Measurements from ENCODE around the gene COG5.
"Not testable (repeated sequence)": the region's sequence is repeated elsewhere in the genome, so short reads cannot be mapped to it uniquely, and the experiment has no call there.

Gene COG5

GRCh38 chr7:107157091-107157490, 406.6 kb downstream of the COG5 start:
- no peak for DNase-seq (ENCODE audit: low spot score)

GRCh38 chr7:107155726-107156125, 408.0 kb downstream of the COG5 start:
- not testable (repeated sequence) for DNase-seq (ENCODE audit: low spot score)

- no peak for DNase-seq (ENCODE audit: low spot score)
Observed at GRCh38 chr7:107154826-107155225, 408.9 kb downstream of the COG5 start.

- DNase-seq (ENCODE audit: low spot score) = no peak
Observed at GRCh38 chr7:107152011-107152410, 411.7 kb downstream of the COG5 start.
